ENCODE results near the gene CEACAM5.
A peak's percentile ranks its signal among the peaks of the same experiment; 100 is the strongest.
"Not testable (repeated sequence)": the region's sequence is repeated elsewhere in the genome, so short reads cannot be mapped to it uniquely, and the experiment has no call there.

Gene CEACAM5

GRCh38 chr19:41700381-41701195, 7.8 kb upstream of the CEACAM5 start:
- peak; percentile 70 for DNase-seq (ENCODE audit: low spot score)

- peak; percentile 55 for DNase-seq (ENCODE audit: low spot score)
These were observed 6.9 kb upstream of the CEACAM5 start for GRCh38 chr19:41701401-41702075.

GRCh38 chr19:41702171-41702651, 6.2 kb upstream of the CEACAM5 start:
- DNase-seq (ENCODE audit: low spot score), result peak; percentile 89

- DNase-seq (ENCODE audit: low spot score), result no peak
These were observed 4.7 kb upstream of the CEACAM5 start for GRCh38 chr19:41703602-41704293.

- DNase-seq (ENCODE audit: low spot score), result peak; percentile 60
These were observed 2.8 kb upstream of the CEACAM5 start for GRCh38 chr19:41705393-41706174.

GRCh38 chr19:41706741-41707501, 1.5 kb upstream of the CEACAM5 start:
- DNase-seq (ENCODE audit: low spot score), result peak; percentile 76

GRCh38 chr19:41707502-41707812, 969 bp upstream of the CEACAM5 start:
- DNase-seq (ENCODE audit: low spot score), result peak; percentile 2

GRCh38 chr19:41707871-41708371, 505 bp upstream of the CEACAM5 start:
- DNase-seq (ENCODE audit: low spot score), result no peak

- DNase-seq (ENCODE audit: low spot score), result not testable (repeated sequence)
These were observed 1.1 kb downstream of the CEACAM5 start for GRCh38 chr19:41709516-41709915.

- no peak for DNase-seq (ENCODE audit: low spot score)
These were observed 1.7 kb downstream of the CEACAM5 start for GRCh38 chr19:41709951-41710645.

- no peak for DNase-seq (ENCODE audit: low spot score)
These were observed 3.2 kb downstream of the CEACAM5 start for GRCh38 chr19:41711376-41712261.

GRCh38 chr19:41714598-41714997, 6.2 kb downstream of the CEACAM5 start:
- no peak for DNase-seq (ENCODE audit: low spot score)

GRCh38 chr19:41718761-41719160, 10.3 kb downstream of the CEACAM5 start:
- no peak for DNase-seq (ENCODE audit: low spot score)

GRCh38 chr19:41720103-41720502, 11.7 kb downstream of the CEACAM5 start:
- DNase-seq (ENCODE audit: low spot score), result no peak

- no peak for DNase-seq (ENCODE audit: low spot score)
These were observed 18.1 kb downstream of the CEACAM5 start for GRCh38 chr19:41726493-41726892.

- no peak for DNase-seq (ENCODE audit: low spot score)
These were observed 25.7 kb downstream of the CEACAM5 start for GRCh38 chr19:41734156-41734555.

- DNase-seq (ENCODE audit: low spot score), result no peak
These were observed 26.2 kb downstream of the CEACAM5 start for GRCh38 chr19:41734585-41734984.

- no peak for DNase-seq (ENCODE audit: low spot score)
These were observed 26.7 kb downstream of the CEACAM5 start for GRCh38 chr19:41735071-41735600.

- DNase-seq (ENCODE audit: low spot score), result no peak
These were observed 30.9 kb downstream of the CEACAM5 start for GRCh38 chr19:41739361-41739760.
